Thyroid gland (tissue), 4 donors: Measurements from ENCODE around the gene DYNLT2B.

Experiments
- POLR2A ChIP-seq, 2 donors: fragments of 450-650 bp; IDR thresholded peaks; one replicate each; pipeline ENCODE4 v1.6.1; 2017; ENCODE audit warnings: antibody characterized with exemption in 2 of 2, mild to moderate bottlenecking in 2 of 2, moderate library complexity in 1 of 2
- TF ChIP-seq, protein P1 (sequence below), 6 experiments: fragments of 200-600 bp in 3 of 6; fragments of 450-650 bp in 3 of 6; sonication (generic) in 3 of 6; IDR thresholded peaks; one replicate each; pipeline ENCODE4 v1.5.1; 2016 to 2019; ENCODE audit warnings: antibody characterized with exemption in 6 of 6, mild to moderate bottlenecking in 2 of 6, inconsistent platforms in 1 of 6, moderate library complexity in 1 of 6

DNA sequence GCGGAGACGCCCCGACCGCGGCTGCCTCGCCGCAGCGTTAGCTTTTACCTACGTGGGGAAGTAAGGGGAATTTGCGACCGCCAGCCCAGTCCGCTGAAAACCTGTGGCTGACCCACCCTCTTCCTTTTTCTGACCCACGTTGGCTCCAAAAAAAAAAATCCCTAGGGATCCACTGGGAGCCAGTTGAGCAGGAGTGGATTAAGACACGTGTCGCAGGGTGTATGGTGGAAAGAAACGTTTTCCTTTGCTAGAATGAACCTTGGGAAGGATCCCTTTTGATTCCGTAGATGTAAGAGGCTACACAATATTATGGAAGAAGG lies 29.9 kb downstream of the DYNLT2B start:
- TF ChIP-seq, protein P1, sequence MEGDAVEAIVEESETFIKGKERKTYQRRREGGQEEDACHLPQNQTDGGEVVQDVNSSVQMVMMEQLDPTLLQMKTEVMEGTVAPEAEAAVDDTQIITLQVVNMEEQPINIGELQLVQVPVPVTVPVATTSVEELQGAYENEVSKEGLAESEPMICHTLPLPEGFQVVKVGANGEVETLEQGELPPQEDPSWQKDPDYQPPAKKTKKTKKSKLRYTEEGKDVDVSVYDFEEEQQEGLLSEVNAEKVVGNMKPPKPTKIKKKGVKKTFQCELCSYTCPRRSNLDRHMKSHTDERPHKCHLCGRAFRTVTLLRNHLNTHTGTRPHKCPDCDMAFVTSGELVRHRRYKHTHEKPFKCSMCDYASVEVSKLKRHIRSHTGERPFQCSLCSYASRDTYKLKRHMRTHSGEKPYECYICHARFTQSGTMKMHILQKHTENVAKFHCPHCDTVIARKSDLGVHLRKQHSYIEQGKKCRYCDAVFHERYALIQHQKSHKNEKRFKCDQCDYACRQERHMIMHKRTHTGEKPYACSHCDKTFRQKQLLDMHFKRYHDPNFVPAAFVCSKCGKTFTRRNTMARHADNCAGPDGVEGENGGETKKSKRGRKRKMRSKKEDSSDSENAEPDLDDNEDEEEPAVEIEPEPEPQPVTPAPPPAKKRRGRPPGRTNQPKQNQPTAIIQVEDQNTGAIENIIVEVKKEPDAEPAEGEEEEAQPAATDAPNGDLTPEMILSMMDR (IDR thresholded peaks at IDR 0.05), result no peak
- TF ChIP-seq POLR2A (IDR thresholded peaks at IDR 0.05), result no peak
